Urinary bladder (tissue), 4 donors: ENCODE data around the gene FCHSD2. TPM values are rescaled to one million over a fixed set of nuclear protein-coding genes. Genes with fewer than 3 reads are reported as not detected.

ENCODE experiments used
- DNase-seq: peaks from one replicate; pipeline ENCODE4 v3.0.0-alpha.2; 2015; ENCODE audit errors: extremely low spot score
- H3K27ac ChIP-seq: one replicate; pipeline ENCODE4 v1.5.1; 2013; ENCODE audit warnings: low read depth, mild to moderate bottlenecking, moderate library complexity
- H3K36me3 ChIP-seq: one replicate; pipeline ENCODE4 v1.6.1; 2013; ENCODE audit warnings: mild to moderate bottlenecking, moderate library complexity; ENCODE audit not compliant: insufficient read depth
- H3K4me1 ChIP-seq: one replicate; pipeline ENCODE4 v1.6.1; 2013; ENCODE audit warnings: mild to moderate bottlenecking, moderate library complexity; ENCODE audit not compliant: insufficient read depth
- H3K4me3 ChIP-seq: one replicate; pipeline ENCODE4 v1.5.1; 2013; ENCODE audit warnings: low read depth, low read length
- WGBS: extraction: QIAGEN DNeasy Blood & Tissue Kit; methylation state at CpG from one replicate; pipeline ENCODE4 v1.1.7; 2013; 5-methylcytosine and 5-hydroxymethylcytosine counted together
- polyA plus RNA-seq: library from polyadenylated mRNA; stranded (reverse); fragments of 200-250 nt; gene quantifications from one replicate; pipeline ENCODE4 v1.2.3, GENCODE V29; 2013
- total RNA-seq: library from RNA; depleted of rRNA; stranded (reverse); fragments of >200 nt; gene quantifications from one replicate; pipeline ENCODE4 v1.2.3, GENCODE V29; 2014
- donor health status: healthy with polysubstance abuse.
- donor health status: healthy.

The FCHSD2 gene
- total and polyA plus RNA-seq, 2 donors: 21.4 to 40.5 TPM

GRCh38 chr11:73177778-73178539 is 35.8 kb upstream of the FCHSD2 start:
- WGBS: 32% methylated on average over 15 of the region's 15 CpGs
- DNase-seq: peak; percentile 47
- H3K36me3 ChIP-seq: no peaks in the 10 kb centered on the region

DNA sequence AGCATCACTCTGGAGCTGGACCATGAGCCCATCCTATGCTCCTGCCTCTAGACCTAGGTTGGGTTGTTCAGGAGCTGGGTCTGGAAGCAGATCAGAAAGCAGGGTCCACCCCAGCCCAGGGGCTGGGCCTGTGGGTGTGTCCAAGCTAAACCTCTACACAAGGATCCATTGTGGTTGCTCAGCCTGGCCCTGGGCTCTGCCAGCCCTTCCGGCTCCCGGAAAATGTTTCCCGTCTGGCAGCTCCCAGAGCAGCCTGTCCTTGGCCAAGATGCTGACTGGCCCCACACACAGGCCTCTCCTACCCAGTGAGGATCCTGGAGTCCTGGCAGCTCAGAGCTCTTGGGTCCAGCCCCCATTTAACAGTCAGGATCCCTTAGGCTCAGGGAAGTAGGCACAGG is 35.3 kb upstream of the FCHSD2 start:
- WGBS: 32% methylated on average over 3 of the region's 3 CpGs
- no peaks in the 10 kb centered on the region for H3K4me1 ChIP-seq
- H3K4me3 ChIP-seq: no peak overlapping the region
- no peak for DNase-seq
- H3K27ac ChIP-seq: no peak overlapping the region
- no peaks in the 10 kb centered on the region for H3K36me3 ChIP-seq

More at GRCh38 chr11:73177778-73178539, 35.8 kb upstream of the FCHSD2 start:
- H3K27ac ChIP-seq: no peak overlapping the region
- no peaks in the 10 kb centered on the region for H3K4me1 ChIP-seq
- no peak overlapping the region for H3K4me3 ChIP-seq

- no peaks in the 10 kb centered on the region for H3K36me3 ChIP-seq
- no peak overlapping the region for H3K4me3 ChIP-seq
- no peak overlapping the region for H3K27ac ChIP-seq
- no peaks in the 10 kb centered on the region for H3K4me1 ChIP-seq
- no peak for DNase-seq
- 100% methylated on average over 1 of the region's 1 CpG for WGBS
These were observed 34.7 kb upstream of the FCHSD2 start for GRCh38 chr11:73176874-73177155.

- Histone ChIP-seq H3K4me3 (no peak overlapping the region), H3K4me1 (no peaks in the 10 kb centered on the region), H3K27ac (no peak overlapping the region), H3K36me3 (no peaks in the 10 kb centered on the region)
- no peak for DNase-seq
- 92% methylated on average over 5 of the region's 5 CpGs for WGBS
These were observed 34.2 kb upstream of the FCHSD2 start for GRCh38 chr11:73176145-73176873.

- no peak for DNase-seq
- no peak overlapping the region for H3K27ac ChIP-seq
- no peak overlapping the region for H3K4me3 ChIP-seq
- WGBS: 71% methylated on average over 5 of the region's 5 CpGs
- no peaks in the 10 kb centered on the region for H3K36me3 ChIP-seq
- H3K4me1 ChIP-seq: no peaks in the 10 kb centered on the region
These were observed 33.5 kb upstream of the FCHSD2 start for GRCh38 chr11:73175551-73176144.

DNA sequence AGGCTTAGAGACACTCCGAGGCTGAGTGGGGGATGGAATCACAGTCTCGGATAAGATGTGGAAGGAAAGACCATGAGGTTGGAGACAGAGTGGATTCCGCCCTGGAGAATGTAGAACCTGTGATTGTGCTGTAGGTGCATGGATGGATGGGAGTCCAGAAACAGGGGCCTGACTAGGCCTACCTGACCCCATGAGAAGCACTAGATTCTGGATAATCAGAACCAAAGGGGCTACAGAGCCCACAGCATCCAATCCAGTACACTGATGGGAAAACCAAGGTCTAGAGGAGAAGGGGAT is 32.3 kb upstream of the FCHSD2 start:
- no peaks in the 10 kb centered on the region for H3K36me3 ChIP-seq
- no peaks in the 10 kb centered on the region for H3K4me1 ChIP-seq
- no peak overlapping the region for H3K4me3 ChIP-seq
- no peak overlapping the region for H3K27ac ChIP-seq
- no peak for DNase-seq
- WGBS: 94% methylated on average over 3 of the region's 3 CpGs

DNA sequence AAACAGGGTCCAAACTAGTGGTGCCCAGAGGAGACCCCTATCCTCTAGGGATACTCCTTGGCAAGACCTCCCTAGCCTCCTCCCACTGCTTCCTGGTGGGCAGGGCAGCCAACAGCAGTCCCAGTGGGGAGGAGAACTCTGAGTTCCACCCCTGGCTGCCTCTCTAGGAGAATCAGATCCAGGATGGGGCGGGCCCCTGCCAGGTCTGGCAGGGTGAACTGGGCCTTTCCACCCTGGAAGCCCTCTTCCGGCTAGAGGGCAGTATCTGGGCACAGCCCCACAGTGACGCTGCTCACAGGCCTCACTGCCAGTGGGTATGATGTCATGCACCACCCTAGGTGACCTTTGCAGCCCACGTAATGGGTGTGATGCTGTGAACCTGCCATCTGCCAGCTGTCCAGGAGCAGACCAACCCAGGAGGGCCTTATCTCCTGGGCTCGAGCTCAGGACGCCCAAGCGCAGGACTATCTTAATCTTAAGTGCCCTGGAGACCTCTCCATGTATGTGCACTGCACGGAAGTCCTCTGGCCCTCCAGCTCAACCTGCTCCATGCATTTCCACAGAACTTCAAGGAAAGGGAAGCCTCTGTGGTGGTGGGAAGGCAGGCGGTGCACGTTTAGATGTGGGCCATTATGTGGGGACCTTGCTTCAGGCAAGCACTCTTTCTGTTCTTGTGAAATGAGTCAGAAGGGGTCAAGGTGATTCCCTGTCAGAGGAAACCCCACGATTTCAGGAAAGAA is 31.8 kb upstream of the FCHSD2 start:
- H3K36me3 ChIP-seq: no peaks in the 10 kb centered on the region
- H3K4me3 ChIP-seq: no peak overlapping the region
- 88% methylated on average over 11 of the region's 11 CpGs for WGBS
- H3K27ac ChIP-seq: no peak overlapping the region
- no peak for DNase-seq
- H3K4me1 ChIP-seq: no peaks in the 10 kb centered on the region

GRCh38 chr11:73172992-73173656 is 31.0 kb upstream of the FCHSD2 start:
- Histone ChIP-seq H3K27ac (no peak overlapping the region), H3K36me3 (no peaks in the 10 kb centered on the region), H3K4me1 (no peaks in the 10 kb centered on the region), H3K4me3 (no peak overlapping the region)
- 80% methylated on average over 4 of the region's 4 CpGs for WGBS
- no peak for DNase-seq

DNA sequence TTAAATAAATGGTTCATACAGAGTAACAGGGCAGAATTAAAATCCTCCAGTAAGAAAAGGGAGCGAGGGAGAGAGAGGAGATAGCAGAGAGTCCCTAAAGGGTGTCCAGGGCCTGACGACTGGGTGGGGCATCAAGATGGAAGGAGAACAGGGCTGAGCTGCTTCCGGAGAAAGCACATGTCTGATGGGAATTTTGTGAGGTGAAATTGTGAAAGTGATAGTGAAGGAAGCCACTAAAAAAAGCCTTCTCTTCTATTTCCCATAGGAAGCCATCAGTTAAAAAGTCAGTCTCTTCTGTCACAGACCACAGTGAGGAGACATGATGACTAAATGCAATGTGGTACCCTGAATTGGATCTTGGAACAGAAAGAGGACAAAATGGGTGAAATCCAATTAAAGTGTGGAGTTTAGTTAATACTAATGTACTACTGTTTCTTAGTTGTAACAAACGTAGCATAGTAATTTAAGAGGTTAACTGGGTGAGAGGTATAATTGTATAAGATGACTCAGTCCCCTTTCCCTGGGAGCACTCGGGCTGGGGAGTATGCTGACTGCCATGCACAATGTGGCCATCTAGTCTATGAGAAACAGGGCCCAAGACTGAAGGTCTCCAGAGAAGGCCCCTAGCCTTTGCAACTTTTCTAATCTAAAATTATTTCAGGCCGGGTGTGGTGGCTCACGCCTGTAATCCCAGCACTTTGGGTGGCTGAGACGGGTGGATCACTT is 29.5 kb upstream of the FCHSD2 start:
- no peak for DNase-seq

GRCh38 chr11:73170140-73170539 is 28.0 kb upstream of the FCHSD2 start:
- no peak overlapping the region for H3K27ac ChIP-seq
- DNase-seq: no peak
- H3K4me3 ChIP-seq: no peak overlapping the region
- 92% methylated on average over 2 of the region's 2 CpGs for WGBS
- H3K4me1 ChIP-seq: no peaks in the 10 kb centered on the region
- no peaks in the 10 kb centered on the region for H3K36me3 ChIP-seq

More for the DNA sequence above, 29.5 kb upstream of the FCHSD2 start:
- 75% methylated on average over 8 of the region's 8 CpGs for WGBS
- no peaks in the 10 kb centered on the region for H3K36me3 ChIP-seq
- H3K27ac ChIP-seq: no peak overlapping the region
- H3K4me3 ChIP-seq: no peak overlapping the region
- no peaks in the 10 kb centered on the region for H3K4me1 ChIP-seq

DNA sequence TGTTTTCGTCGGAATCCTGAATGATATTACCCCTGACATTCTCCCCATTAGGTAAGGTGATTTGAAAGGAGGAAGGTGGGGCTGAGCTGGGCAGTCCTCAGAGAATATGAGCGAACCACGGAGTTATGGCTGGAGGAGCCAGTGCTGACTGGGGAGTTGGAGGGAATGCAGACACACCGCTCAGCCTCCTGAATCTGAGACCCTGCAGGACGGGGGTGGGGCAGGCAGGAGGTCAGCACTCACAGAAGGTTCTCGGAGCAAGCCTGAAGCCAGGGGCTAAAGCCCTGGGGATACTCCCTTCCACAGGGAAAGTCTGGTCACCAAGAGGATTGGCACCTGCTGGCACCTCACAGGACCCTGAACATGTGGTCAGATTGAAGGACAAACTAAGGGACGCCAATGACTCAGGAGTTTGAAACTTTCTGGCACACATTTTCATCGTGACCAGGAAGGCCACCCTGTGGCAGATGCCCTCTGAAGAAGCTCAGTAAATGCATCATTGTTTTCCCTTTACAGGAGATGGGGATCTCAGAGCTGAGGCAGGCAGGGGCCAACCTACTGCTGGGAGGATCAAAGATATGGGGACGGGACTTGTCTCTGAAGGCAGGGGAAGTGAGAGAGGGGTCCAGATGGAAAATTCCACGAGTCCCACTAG is 26.9 kb upstream of the FCHSD2 start:
- Histone ChIP-seq H3K36me3 (no peaks in the 10 kb centered on the region), H3K4me1 (no peaks in the 10 kb centered on the region), H3K27ac (no peak overlapping the region), H3K4me3 (no peak overlapping the region)
- 81% methylated on average over 11 of the region's 11 CpGs for WGBS
- no peak for DNase-seq

DNA sequence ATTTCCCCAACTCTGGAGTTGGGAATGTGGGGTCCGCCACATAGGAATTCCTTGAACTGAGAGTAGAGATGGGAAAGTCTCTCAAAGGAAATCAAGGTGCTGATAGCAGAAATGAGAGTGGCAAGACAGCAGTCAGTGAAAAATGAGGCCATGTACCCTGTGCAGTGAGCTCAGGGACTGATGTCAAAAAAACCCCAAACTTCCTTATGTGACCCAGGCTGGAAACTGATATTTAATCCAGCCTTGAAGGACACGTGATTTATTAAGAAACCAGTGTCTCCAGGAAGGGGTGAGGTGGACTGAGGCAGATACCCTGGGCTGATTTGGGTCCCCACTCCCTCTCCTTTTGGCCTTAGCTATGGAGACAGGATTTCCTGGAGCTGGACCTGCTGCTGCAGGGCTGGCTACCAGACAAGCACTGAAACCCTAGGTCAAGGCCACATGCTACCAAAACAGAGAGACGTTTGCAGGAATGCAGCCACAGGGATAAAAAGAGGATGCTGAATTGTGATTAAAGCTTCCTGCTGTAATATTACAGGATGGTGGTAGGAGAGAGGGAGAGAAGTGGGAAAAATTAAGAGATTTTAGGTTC is 25.3 kb upstream of the FCHSD2 start:
- DNase-seq: no peak
- Histone ChIP-seq H3K4me1 (no peaks in the 10 kb centered on the region), H3K27ac (no peak overlapping the region), H3K36me3 (no peaks in the 10 kb centered on the region), H3K4me3 (no peak overlapping the region)
- WGBS: 69% methylated on average over 3 of the region's 3 CpGs
